Measurements from ENCODE around the gene CATSPERZ. TPM values are rescaled to one million over a fixed set of nuclear protein-coding genes. Genes with fewer than 3 reads are reported as not detected.

CATSPERZ gene
- total and polyA plus RNA-seq, 2 of the 8 experiments (the other 6 are each of a cell fraction or from before 2014, with no cell fraction given) = 0.77 TPM; not detected in 1

DNA sequence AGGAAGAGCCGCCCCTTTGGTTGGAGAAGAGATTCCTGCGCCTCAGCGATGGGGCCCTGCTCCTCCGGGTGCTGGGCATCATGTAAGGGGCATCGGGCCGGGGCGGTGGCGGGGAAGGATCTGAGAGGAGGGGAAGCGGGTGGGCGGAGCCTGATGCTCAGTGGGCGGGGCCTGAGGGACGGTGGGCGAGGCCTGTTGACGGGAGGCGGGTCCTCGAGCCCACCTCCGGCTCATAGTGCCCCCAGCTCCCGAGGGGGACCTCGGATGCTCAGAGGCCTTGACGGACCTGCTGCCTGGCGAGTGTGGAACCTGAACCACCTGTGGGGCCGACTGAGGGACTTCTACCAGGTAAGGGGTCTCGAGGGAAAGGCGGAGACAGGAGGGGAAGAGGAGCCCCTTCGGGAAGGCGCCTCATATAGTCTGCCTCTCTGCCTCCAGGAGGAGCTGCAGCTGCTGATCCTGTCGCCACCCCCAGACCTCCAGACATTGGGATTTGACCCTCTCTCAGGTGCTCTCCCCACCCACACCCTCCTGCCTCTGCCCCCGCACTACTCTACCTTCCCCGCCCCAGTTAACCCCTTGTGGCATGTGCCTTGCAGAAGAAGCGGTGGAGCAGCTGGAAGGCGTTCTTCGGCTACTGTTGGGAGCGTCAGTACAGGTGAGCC lies 40.6 kb downstream of the CATSPERZ start (continued):
- TF ChIP-seq, protein P1, sequence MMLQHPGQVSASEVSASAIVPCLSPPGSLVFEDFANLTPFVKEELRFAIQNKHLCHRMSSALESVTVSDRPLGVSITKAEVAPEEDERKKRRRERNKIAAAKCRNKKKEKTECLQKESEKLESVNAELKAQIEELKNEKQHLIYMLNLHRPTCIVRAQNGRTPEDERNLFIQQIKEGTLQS (IDR thresholded peaks at IDR 0.05; ENCODE audit: insufficient read depth, low read depth, low read length) = no peak
- TF ChIP-seq BACH1 (IDR thresholded peaks at IDR 0.05; ENCODE audit: low read length) = no peak
- TF ChIP-seq CEBPB (IDR thresholded peaks at IDR 0.05; ENCODE audit: low read depth, low read length) = no peak
- no peak; a peak in 1 of 3 replicates for TF ChIP-seq POLR2A (IDR thresholded peaks at IDR 0.05; ENCODE audit: control extremely low read depth in 1 of 2, low read depth in 2 of 2, low read length in 2 of 2)
- TF ChIP-seq CHD7 (IDR thresholded peaks at IDR 0.05; ENCODE audit: insufficient replicate concordance, low read length) = no peak
- TF ChIP-seq POLR2AphosphoS5 (IDR thresholded peaks at IDR 0.05; ENCODE audit: low read depth, low read length) = no peak
- TF ChIP-seq E2F6 (IDR thresholded peaks at IDR 0.05) = no peak
- TF ChIP-seq CHD2 (IDR thresholded peaks at IDR 0.05; ENCODE audit: low read length) = no peak
- no peak for TF ChIP-seq ZNF274 (IDR thresholded peaks at IDR 0.05; ENCODE audit: borderline replicate concordance, extremely low read depth, low read length)
- TF ChIP-seq CHD1 (IDR thresholded peaks at IDR 0.05; ENCODE audit: low read depth, low read length) = no peak
- peak; percentile 43; the same call in 1 of the 2 replicates for TF ChIP-seq KDM1A (IDR thresholded peaks at IDR 0.05; ENCODE audit: borderline replicate concordance, low read length)
